Measurements from ENCODE around the gene HDC. TPM values are rescaled to one million over a fixed set of nuclear protein-coding genes. Genes with fewer than 3 reads are reported as not detected.

HDC gene
- total RNA-seq, 1 donor from 2014 or later, result 4.1 TPM

DNA sequence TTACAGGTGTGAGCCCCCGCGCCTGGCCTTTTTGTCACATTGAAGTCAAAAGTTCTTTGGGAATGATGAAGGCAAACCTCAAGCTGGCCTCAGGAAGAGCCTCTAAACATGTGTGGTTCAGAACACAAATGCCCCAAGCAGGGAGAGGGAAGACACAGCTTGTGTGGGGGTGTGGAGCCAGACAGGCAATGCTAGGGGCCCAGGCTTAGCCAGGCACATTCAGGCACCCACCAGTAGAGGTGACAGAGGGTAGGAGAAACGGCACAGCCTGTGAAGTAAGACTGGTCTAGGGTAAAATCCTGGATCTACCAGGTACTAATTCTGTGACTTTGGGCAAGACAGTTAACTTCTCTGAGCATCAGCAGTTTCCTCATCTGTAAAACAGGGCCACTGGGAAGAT lies 3.5 kb downstream of the HDC start:
- Histone ChIP-seq H3K27me3 (peaks cover 6% of the 10 kb centered on the region), H3K4me1 (no peaks in the 10 kb centered on the region), H3K27ac (no peak overlapping the region), H3K36me3 (no peaks in the 10 kb centered on the region), H3K9me3 (no peaks in the 10 kb centered on the region), H3K4me3 (no peak overlapping the region)
- TF ChIP-seq CTCF (IDR thresholded peaks at IDR 0.05), result no peak
- intact Hi-C loops (cut with DNase I), result no loop called here
- ATAC-seq, result no peak
- DNase-seq, result no peak

GRCh38 chr15:50260969-50261496 lies 4.5 kb downstream of the HDC start:
- Histone ChIP-seq H3K36me3 (no peaks in the 10 kb centered on the region), H3K27ac (no peak overlapping the region), H3K4me1 (no peaks in the 10 kb centered on the region), H3K27me3 (peaks cover 6% of the 10 kb centered on the region), H3K4me3 (no peak overlapping the region), H3K9me3 (no peaks in the 10 kb centered on the region)
- DNase-seq (no peak), ATAC-seq (no peak)
- intact Hi-C loops (cut with DNase I), result no loop called here
- no peak for TF ChIP-seq CTCF (IDR thresholded peaks at IDR 0.05)

GRCh38 chr15:50259276-50259675 lies 6.2 kb downstream of the HDC start:
- peaks cover 6% of the 10 kb centered on the region for H3K27me3 ChIP-seq
- H3K9me3 ChIP-seq, result no peaks in the 10 kb centered on the region
- H3K36me3 ChIP-seq, result no peaks in the 10 kb centered on the region
- ATAC-seq, result no peak
- DNase-seq, result no peak
- no peak overlapping the region for H3K27ac ChIP-seq
- TF ChIP-seq CTCF (IDR thresholded peaks at IDR 0.05), result no peak
- no peak overlapping the region for H3K4me3 ChIP-seq
- intact Hi-C loops (cut with DNase I), result no loop called here
- H3K4me1 ChIP-seq, result no peaks in the 10 kb centered on the region

DNA sequence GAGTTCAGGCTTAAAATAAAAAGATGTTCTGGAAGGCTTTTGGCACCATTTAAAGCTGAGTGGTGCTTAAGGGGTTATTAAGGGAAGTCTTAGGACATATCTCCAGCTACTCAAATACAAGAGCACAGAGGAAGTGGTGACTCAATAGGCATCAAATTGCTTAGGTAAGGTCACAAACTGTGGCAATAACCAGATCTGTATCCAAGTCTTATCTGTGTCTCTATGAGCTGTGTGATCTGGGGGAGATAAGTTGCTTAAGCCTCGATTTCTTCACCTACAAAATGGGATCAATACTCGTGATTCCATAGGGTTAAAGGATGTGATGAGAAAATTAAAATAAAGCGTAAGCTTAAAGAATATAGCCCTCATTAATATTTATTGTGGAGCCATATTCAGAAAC lies 7.6 kb downstream of the HDC start:
- TF ChIP-seq CTCF (IDR thresholded peaks at IDR 0.05), result no peak
- no peaks in the 10 kb centered on the region for H3K27me3 ChIP-seq
- DNase-seq, result no peak
- ATAC-seq, result peak; percentile 63
- H3K9me3 ChIP-seq, result no peaks in the 10 kb centered on the region
- no peaks in the 10 kb centered on the region for H3K4me1 ChIP-seq
- no peak overlapping the region for H3K4me3 ChIP-seq
- no peaks in the 10 kb centered on the region for H3K36me3 ChIP-seq
- intact Hi-C loops (cut with DNase I), result no loop called here
- H3K27ac ChIP-seq, result no peak overlapping the region

- Histone ChIP-seq H3K4me1 (no peaks in the 10 kb centered on the region), H3K36me3 (no peaks in the 10 kb centered on the region), H3K9me3 (no peaks in the 10 kb centered on the region), H3K27ac (no peak overlapping the region), H3K27me3 (no peaks in the 10 kb centered on the region), H3K4me3 (no peak overlapping the region)
- no peak for DNase-seq
- intact Hi-C loops (cut with DNase I), result no loop called here
- no peak for ATAC-seq
- no peak for TF ChIP-seq CTCF (IDR thresholded peaks at IDR 0.05)
Measured at GRCh38 chr15:50257332-50257731, 8.2 kb downstream of the HDC start.
